GM18873 (cell line): Measurements from ENCODE around the gene HPN.
"Not testable (repeated sequence)": the region's sequence is repeated elsewhere in the genome, so short reads cannot be mapped to it uniquely, and the experiment has no call there.

Source experiments
- ATAC-seq: cut with Tn5 transposase; IDR thresholded peaks from one replicate; pipeline ENCODE4 v1.9.1; 2021; ENCODE audit warnings: mild to moderate bottlenecking, moderate library complexity, moderate number of reproducible peaks; ENCODE audit not compliant: unreplicated experiment, low FRiP score

Gene HPN

GRCh38 chr19:35041548-35042055 is at the start of gene HPN:
Gene HPN, plus strand, starts transcription at chr19:35041721. Its CDS starts 786 bp downstream, at chr19:35042507.
- no peak for ATAC-seq

GRCh38 chr19:34992582-34992981 is 48.9 kb upstream of the HPN start:
- not testable (repeated sequence) for ATAC-seq

GRCh38 chr19:34994286-34994642 is 47.3 kb upstream of the HPN start:
- ATAC-seq = no peak

GRCh38 chr19:34994643-34995541 is 46.6 kb upstream of the HPN start:
- ATAC-seq = no peak

GRCh38 chr19:34995551-34995950 is 46.0 kb upstream of the HPN start:
- ATAC-seq = no peak

GRCh38 chr19:34997071-34997617 is 44.4 kb upstream of the HPN start:
- ATAC-seq = no peak

GRCh38 chr19:34998224-34998623 is 43.3 kb upstream of the HPN start:
- not testable (repeated sequence) for ATAC-seq

GRCh38 chr19:34998777-34999497 is 42.6 kb upstream of the HPN start:
- ATAC-seq = no peak

- ATAC-seq = no peak
Observed at GRCh38 chr19:34999498-35000337, 41.8 kb upstream of the HPN start, which contains the start of gene GRAMD1A. Gene GRAMD1A, plus strand, starts transcription at chr19:35000323. Its CDS starts 156 bp downstream, at chr19:35000479.

GRCh38 chr19:35000338-35000646 is 41.2 kb upstream of the HPN start:
- ATAC-seq = no peak

- ATAC-seq = no peak
Observed at GRCh38 chr19:35000647-35001501, 40.6 kb upstream of the HPN start.

GRCh38 chr19:35002037-35002535 is 39.4 kb upstream of the HPN start:
- no peak for ATAC-seq

- ATAC-seq = no peak
Observed at GRCh38 chr19:35004517-35005255, 36.8 kb upstream of the HPN start.

- ATAC-seq = no peak
Observed at GRCh38 chr19:35005256-35005977, 36.1 kb upstream of the HPN start.

GRCh38 chr19:35006007-35006341 is 35.5 kb upstream of the HPN start:
- ATAC-seq = not testable (repeated sequence)

- no peak for ATAC-seq
Observed at GRCh38 chr19:35006342-35006998, 35.1 kb upstream of the HPN start.

- ATAC-seq = no peak
Observed at GRCh38 chr19:35006999-35007365, 34.5 kb upstream of the HPN start.

- ATAC-seq = not testable (repeated sequence)
Observed at GRCh38 chr19:35007427-35007826, 34.1 kb upstream of the HPN start.
